GM12878 (cell line): Measurements from ENCODE around the gene PDCL3.

Experiments used
- BHLHE40 ChIP-seq, 2 experiments: fragments of 450-650 bp in 1 of 2; IDR thresholded peaks; 2 replicates each; pipeline ENCODE4 v1.6.1; 2011 to 2017; ENCODE audit warnings: low read depth in 2 of 2, borderline replicate concordance in 1 of 2, improper control_type of control experiment in 1 of 2, low read length in 1 of 2, mild to moderate bottlenecking in 1 of 2
- CBFB ChIP-seq: IDR thresholded peaks from 2 replicates; pipeline ENCODE4 v1.6.1; 2016; ENCODE audit warnings: antibody characterized with exemption, low read depth
- POLR2A ChIP-seq: IDR thresholded peaks from 2 replicates; pipeline ENCODE4 v1.6.1; 2011; ENCODE audit warnings: low read depth, mild to moderate bottlenecking, low read length
- SMC3 ChIP-seq: IDR thresholded peaks from 2 replicates; pipeline ENCODE4 v1.6.1; 2011; ENCODE audit warnings: low read length, improper control_type of control experiment, borderline replicate concordance
- SP1 ChIP-seq: IDR thresholded peaks from one replicate; pipeline ENCODE4 v1.6.1; 2011; ENCODE audit warnings: low read depth, low read length
- SUZ12 ChIP-seq: fragments of 200-600 bp; sonication (generic); IDR thresholded peaks from one replicate; pipeline ENCODE4 v1.6.1; 2018; ENCODE audit warnings: antibody characterized with exemption, mild to moderate bottlenecking; ENCODE audit not compliant: unreplicated experiment
- TBL1XR1 ChIP-seq: IDR thresholded peaks from 2 replicates; pipeline ENCODE4 v1.6.1; 2012; ENCODE audit warnings: low read depth, low read length, improper control_type of control experiment
- ZNF217 ChIP-seq: fragments of 450-650 bp; IDR thresholded peaks from 2 replicates; pipeline ENCODE4 v1.6.1; 2017; ENCODE audit warnings: antibody characterized with exemption, mild to moderate bottlenecking
- TF ChIP-seq, protein P1 (sequence below), 3 experiments: IDR thresholded peaks in 2 of 3; conservative IDR thresholded peaks in 1 of 3; 2 replicates each; pipeline ENCODE4 v1.5.1; 2011; ENCODE audit warnings: low read depth in 3 of 3, low read length in 3 of 3, mild to moderate bottlenecking in 3 of 3, control low read depth in 2 of 3, moderate library complexity in 2 of 3, inconsistent platforms in 1 of 3, mixed read lengths in 1 of 3; ENCODE audit not compliant: control insufficient read depth in 2 of 3, insufficient read depth in 1 of 3; ENCODE audit errors: extremely low read depth in 1 of 3
- TF ChIP-seq, protein P2 (sequence below): IDR thresholded peaks from 2 replicates; pipeline ENCODE4 v1.6.1; 2012; ENCODE audit warnings: improper control_type of control experiment, low read depth, low read length; ENCODE audit not compliant: insufficient replicate concordance
- TF ChIP-seq, protein P3 (sequence below): IDR thresholded peaks from 2 replicates; pipeline ENCODE4 v1.6.1; 2011; ENCODE audit warnings: low read depth, mild to moderate bottlenecking, low read length, moderate library complexity, borderline replicate concordance; ENCODE audit errors: extremely low read depth

DNA sequence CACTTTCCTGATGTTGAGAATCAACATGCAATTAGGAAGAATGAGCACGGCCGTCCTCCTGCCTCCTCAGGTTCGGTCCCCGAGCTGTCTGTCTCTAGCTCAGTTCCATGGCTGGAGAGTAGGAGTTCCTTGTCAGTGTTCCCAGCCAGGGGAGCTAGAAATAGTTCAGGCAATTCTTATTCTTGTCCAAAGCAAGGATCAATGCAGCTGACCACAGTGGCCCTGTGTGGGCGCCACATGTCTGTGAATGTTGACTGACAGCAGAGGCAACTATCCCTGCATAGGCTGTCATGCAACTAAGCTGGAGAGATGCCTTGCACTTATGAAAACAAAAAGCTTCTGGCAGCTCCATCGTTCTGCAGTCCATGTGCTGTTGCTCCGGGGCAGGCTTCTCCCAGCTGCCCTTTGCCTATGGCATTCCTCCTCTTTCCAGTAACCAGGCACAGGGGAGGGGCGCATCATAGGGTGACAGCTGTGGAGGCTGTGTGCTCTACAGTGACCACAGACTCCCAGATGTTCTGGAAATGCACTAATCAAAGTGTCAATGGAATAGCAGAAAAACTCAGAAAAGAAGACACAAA, 58.7 kb downstream of the PDCL3 start:
- TF ChIP-seq, protein P1, sequence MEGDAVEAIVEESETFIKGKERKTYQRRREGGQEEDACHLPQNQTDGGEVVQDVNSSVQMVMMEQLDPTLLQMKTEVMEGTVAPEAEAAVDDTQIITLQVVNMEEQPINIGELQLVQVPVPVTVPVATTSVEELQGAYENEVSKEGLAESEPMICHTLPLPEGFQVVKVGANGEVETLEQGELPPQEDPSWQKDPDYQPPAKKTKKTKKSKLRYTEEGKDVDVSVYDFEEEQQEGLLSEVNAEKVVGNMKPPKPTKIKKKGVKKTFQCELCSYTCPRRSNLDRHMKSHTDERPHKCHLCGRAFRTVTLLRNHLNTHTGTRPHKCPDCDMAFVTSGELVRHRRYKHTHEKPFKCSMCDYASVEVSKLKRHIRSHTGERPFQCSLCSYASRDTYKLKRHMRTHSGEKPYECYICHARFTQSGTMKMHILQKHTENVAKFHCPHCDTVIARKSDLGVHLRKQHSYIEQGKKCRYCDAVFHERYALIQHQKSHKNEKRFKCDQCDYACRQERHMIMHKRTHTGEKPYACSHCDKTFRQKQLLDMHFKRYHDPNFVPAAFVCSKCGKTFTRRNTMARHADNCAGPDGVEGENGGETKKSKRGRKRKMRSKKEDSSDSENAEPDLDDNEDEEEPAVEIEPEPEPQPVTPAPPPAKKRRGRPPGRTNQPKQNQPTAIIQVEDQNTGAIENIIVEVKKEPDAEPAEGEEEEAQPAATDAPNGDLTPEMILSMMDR (IDR thresholded peaks at IDR 0.05 in 2 of 3, conservative IDR thresholded peaks at IDR 0.05 in 1 of 3; ENCODE audit: control insufficient read depth in 2 of 3, extremely low read depth in 1 of 3, insufficient read depth in 1 of 3, low read depth in 3 of 3, low read length in 3 of 3), result no peak
- TF ChIP-seq, protein P2, sequence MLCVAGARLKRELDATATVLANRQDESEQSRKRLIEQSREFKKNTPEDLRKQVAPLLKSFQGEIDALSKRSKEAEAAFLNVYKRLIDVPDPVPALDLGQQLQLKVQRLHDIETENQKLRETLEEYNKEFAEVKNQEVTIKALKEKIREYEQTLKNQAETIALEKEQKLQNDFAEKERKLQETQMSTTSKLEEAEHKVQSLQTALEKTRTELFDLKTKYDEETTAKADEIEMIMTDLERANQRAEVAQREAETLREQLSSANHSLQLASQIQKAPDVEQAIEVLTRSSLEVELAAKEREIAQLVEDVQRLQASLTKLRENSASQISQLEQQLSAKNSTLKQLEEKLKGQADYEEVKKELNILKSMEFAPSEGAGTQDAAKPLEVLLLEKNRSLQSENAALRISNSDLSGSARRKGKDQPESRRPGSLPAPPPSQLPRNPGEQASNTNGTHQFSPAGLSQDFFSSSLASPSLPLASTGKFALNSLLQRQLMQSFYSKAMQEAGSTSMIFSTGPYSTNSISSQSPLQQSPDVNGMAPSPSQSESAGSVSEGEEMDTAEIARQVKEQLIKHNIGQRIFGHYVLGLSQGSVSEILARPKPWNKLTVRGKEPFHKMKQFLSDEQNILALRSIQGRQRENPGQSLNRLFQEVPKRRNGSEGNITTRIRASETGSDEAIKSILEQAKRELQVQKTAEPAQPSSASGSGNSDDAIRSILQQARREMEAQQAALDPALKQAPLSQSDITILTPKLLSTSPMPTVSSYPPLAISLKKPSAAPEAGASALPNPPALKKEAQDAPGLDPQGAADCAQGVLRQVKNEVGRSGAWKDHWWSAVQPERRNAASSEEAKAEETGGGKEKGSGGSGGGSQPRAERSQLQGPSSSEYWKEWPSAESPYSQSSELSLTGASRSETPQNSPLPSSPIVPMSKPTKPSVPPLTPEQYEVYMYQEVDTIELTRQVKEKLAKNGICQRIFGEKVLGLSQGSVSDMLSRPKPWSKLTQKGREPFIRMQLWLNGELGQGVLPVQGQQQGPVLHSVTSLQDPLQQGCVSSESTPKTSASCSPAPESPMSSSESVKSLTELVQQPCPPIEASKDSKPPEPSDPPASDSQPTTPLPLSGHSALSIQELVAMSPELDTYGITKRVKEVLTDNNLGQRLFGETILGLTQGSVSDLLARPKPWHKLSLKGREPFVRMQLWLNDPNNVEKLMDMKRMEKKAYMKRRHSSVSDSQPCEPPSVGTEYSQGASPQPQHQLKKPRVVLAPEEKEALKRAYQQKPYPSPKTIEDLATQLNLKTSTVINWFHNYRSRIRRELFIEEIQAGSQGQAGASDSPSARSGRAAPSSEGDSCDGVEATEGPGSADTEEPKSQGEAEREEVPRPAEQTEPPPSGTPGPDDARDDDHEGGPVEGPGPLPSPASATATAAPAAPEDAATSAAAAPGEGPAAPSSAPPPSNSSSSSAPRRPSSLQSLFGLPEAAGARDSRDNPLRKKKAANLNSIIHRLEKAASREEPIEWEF, result no peak
- TF ChIP-seq TBL1XR1, result no peak
- TF ChIP-seq, protein P3, sequence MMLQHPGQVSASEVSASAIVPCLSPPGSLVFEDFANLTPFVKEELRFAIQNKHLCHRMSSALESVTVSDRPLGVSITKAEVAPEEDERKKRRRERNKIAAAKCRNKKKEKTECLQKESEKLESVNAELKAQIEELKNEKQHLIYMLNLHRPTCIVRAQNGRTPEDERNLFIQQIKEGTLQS, result no peak
- TF ChIP-seq ZNF217, result no peak
- no peak for TF ChIP-seq SP1
- no peak for TF ChIP-seq POLR2A
- no peak for TF ChIP-seq SMC3
- TF ChIP-seq BHLHE40 (IDR thresholded peaks at IDR 0.05; ENCODE audit: borderline replicate concordance in 1 of 2, low read depth in 2 of 2, low read length in 1 of 2), result no peak
- no peak for TF ChIP-seq CBFB
- no peak for TF ChIP-seq SUZ12
